HG03565 (cell line): ENCODE data around the gene SEC14L3.

ENCODE experiments used
- ATAC-seq: cut with Tn5 transposase; IDR thresholded peaks from one replicate; pipeline ENCODE4 v1.9.1; 2021; ENCODE audit warnings: mild to moderate bottlenecking, moderate library complexity; ENCODE audit not compliant: unreplicated experiment

Gene SEC14L3

DNA sequence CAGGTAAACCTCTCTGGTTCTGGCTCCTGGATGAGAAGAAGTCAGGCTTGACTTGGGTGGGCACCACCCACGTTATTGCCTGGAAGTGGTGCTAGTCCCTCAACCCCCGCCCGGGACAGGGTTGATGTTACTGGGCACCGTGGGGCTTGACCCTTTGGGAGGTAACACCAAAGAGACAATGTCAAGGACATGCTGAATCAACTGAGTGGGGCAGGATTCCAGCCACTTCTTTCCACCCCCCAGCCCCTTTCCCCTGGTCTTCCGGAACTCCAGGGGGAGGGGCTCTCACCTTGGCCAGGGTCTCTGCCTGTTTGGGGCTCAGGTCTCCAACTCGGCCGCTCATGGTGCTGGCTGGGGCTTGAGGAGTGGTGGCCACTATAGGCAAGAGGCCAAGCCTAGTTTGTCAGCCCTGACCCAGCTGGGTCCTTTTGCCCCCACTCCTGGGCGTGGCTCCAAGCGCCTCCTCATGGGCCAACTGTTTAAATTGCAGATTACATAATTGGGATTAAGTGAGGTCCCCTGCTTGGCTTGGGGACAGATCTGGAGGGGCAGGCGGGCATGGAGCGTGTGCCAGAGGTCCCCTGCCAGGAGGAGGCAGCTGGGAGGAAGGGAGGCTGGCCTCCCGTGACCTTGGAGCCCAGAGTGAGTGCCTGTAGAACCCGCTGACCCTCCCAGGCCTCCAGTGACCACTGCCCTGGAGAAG, at the start of gene SEC14L3:
Gene SEC14L3, minus strand, starts transcription at position 402 of the 703 bp plus-strand sequence. Its CDS starts 59 bp downstream, at position 343.
- no peak for ATAC-seq

DNA sequence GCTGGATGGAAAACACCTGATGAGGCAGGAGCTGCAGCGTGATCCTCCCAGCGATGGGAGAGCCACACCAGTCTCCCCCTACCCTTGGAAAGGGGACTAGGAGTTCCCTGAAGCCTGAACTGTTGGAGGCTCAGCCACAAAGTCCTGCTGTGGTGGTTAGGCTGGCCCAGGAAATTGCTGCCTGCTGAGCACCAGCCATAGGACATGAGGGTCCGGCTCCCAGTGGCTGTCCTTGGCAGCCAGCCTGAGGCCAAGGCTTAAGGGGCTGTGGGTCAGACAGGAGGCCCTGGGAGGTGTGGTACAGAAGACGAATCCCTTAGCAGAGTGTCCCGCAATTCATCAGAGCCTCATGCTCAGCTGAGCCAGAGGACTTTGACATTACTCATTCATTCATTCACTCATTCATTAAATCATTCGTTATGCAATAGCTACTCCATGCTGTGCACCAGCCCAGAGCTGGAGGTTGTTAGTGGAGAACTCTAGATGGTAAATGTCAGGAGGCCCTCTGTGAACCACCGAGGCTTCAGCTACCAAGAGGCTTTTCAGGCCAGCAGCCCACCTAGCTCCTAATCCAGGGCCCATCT, 48.1 kb upstream of the SEC14L3 start:
- ATAC-seq, result no peak

DNA sequence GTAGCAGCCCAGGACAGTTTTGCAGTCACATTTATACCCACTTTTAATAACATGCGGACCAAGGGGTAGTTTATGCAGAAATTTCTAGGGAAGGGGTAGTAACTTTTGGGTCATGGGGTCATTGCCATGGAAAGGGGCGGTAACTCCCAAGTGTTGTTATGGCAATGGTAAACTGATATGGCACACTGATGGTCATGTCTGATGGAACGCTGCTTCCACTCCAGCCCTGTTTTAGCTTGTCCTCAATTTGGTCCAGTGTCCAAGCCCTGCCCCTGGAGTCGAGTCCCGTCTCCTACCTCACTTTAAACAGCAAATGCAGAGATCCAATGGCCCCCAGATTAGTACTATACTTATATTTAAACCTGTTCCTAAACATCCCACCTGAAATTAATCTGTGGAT, 44.9 kb upstream of the SEC14L3 start:
- no peak for ATAC-seq

DNA sequence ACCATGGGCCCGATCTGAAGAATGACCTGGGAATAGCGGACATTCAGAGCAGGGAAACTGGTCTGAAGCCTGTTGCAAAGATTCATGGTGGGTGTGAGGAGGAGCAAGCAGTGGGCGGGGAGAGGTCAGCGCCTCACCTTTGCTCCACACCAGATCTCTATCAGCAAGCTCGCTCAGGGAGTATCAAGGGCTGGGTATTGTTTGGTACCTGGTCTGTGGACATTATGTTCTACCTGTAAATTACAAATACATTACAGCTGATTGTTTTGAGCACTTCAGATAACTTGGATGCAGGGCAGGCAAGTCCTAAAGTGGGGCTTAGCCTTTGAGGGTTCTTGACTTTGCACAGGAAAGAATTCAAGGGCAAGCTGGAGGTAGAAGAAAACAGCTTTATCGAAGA, 44.5 kb upstream of the SEC14L3 start:
- ATAC-seq, result no peak

DNA sequence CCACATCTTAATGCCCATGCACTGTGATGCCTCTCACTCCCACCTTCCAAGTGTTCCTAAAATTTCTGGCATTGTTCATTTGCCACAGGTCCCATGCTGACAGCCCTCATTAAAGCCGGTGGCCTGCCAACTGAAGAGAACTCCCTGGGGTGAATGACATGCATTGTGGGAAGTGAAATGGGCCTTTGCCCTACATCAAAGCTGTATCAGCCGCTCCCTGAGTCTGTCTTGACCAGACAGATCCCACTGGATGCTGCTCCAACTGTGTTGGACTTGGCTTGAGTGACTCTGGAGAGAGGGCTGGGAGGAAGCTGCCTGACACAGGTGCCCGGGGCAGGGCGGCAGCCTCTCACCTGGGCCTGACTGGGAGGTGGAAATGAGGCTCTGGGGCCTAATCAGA, 42.4 kb upstream of the SEC14L3 start:
- ATAC-seq, result no peak

DNA sequence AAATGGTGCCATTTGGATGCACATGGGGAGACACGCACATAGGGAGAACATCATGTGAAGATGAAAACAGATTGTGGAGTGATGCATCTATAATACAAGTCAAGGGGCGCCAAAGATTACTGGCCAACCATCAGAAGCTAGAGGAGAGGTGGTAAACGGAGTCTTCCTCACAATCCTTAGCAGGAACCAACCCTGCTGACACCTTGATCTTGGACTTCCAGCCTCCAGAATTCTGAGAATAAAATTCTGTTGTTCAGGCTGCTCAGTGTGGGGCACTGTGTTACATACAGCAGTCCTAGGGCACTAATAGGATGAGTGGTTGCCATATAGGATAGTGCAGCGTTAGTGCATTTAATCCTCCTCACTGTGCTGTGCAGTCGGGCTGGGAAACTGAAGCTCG, 41.6 kb upstream of the SEC14L3 start:
- ATAC-seq, result no peak

DNA sequence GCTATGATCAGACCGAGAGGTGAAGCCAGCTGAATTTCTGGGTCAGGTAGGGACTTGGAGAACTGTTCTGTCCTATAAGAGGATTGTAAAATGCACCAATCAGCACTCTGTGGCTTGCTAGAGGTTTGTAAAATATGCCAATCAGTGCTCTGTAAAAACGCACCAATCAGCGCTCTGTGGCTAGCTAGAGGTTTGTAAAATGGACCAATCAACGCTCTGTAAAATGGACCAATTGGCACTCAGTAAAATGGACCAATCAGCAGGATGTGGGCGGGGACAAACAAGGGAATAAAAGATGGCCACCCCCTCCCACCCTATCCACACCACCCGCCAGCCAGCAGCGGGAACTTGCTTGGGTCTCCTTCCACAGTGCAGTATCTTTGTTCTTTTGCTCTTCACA, 40.1 kb upstream of the SEC14L3 start:
- ATAC-seq, result no peak

DNA sequence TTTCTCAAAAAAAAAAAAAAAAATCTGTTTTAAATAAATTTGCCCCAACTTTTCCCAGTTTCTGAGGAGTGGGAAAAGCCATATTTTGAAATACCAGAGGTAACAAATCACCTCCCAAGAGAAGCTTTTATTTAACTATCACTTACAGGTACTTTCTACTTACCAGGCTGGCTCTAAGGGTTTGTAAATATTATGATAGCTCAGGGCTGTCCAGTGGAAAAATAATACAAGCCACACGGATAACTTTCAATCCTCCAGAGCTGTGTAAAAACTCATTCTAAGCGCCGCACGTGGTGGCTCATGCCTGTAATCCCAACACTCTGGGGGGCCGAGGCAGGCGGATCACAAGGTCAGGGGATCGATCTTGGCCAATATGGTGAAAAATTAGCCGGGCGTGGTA, 39.3 kb upstream of the SEC14L3 start:
- ATAC-seq, result no peak

DNA sequence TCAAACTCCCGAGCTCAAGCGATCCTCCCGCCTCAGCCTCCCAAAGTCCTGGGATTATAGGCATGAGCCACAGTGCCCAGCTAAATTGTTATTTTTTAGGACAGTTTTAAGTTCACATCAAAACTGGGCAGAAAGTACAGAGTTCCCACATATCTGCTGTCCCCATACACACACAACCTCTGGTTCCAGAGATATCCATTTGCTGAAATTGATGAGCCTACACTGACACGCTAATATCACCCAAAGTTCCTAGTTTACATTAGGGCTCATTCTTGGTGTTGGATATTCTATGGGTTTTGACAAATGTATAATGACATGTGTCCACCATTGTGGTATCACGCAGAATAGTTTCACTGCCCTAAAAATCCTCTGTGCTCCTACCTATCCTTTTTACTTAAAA, 36.4 kb upstream of the SEC14L3 start:
- ATAC-seq, result no peak

DNA sequence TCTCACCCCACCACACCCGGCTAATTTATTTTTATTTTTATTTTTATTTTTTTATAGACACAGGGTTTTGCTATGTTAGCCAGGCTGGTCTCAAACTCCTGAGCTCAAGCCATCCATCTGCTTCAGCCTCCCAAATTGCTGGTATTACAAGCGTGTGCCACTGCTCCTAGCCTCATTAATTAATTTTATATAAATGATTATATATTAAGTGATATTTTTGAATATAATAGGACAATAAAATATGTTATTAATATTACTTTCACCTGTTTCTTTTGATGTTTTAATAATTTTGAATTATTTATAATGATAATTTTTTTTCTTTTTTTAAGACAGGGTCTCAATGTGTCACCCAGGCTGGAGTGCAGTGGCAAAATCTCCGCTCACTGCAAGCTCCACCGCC, 35.9 kb upstream of the SEC14L3 start:
- ATAC-seq, result no peak

DNA sequence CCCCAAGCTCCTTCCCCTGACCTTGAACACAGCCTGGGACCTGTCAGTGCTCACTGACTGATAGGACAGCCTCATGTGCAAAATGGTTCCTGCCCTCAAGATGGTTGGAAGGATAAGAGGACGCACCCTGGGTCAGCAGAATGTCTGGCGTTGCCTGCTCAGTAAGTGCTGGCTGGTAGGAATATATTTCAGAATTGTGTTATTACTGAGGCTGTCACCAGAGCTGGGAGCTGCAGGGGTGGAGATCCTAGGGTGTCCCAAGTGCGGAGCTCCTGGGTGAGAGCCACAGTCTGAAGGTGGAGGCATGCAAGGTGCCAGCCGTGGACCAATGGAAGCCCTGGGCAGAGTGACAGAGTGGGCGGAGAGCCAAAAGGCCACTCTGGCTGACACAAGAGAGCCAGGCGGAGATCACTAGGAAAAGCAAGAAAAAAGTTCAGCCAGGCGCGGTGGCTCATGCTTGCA, 34.7 kb upstream of the SEC14L3 start:
- no peak for ATAC-seq

DNA sequence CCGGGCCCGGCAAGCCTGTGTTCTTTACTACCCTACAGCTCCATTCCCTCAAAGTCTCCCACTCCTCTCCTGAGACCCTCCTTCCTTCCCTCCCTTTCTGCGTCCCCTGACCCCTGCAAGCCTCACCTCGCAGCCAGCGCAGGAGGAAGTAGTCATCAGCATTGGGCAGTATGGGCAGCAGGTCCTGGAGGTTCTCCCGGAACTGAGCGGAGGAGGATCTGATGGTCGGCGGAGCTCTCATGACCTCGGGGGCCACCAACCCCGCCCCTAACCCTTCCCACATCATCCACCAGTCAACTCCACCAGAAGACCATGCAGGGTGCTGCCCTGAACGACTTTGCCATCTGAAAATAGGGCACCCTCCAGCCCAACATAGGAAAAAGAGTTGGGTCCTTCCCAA, 31.7 kb upstream of the SEC14L3 start:
- ATAC-seq, result no peak

DNA sequence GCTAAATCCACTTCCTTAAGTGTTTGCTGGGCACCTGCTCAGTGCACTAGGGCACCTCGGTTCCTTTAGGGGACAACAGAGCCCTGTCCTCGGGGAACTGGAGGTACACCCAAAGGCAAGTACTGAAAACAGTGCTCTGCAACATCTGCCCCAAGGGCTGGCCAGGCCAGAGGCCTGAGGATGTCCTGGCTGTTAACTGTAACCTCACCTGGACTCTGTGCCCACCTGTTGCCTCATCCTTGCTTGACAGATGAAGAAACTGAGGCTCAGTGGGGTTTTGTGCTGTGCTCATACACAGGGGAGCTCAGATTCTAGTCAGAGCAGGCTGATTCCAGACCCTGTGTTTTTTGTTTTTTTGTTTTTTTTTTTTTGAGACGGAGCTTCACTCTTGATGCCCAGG, 31.1 kb upstream of the SEC14L3 start:
- ATAC-seq, result no peak

DNA sequence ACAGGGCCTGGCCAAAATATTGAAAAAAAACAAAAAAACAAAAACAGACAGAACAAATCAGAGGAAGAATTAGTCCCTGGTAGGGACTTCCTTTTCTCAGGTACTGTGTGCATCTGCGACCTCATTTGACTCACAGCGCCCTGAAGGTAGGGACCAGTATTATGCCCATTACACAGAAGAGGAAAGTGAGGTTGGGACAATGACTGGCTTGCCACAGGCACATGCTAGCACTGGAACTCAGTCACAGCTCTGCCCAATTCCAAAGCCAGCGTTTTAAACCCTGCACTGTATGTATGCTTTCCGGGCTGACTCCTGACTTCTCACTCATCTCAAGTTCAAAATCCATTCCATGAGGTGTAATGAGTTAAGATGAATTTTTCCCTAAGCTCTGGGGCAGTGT, 30.3 kb upstream of the SEC14L3 start:
- ATAC-seq, result no peak

DNA sequence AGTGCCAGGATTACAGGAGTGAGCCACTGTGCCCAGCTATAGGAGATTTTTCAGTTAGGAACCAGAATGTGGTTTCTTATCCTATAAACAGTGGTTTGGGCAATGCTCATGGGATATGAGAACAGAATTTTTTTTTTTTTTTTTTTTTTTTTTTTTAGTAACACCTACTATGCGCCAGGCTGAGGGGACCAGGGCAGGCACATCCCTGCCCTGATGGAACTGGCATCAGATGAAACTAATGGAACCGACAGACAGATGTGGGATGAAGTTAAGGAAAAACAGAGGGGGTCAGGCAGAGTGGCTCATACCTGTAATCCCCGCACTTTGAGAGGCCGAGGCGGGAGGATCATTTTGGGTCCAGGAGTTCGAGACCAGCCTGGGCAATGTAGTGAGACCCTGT, 28.8 kb upstream of the SEC14L3 start:
- ATAC-seq, result no peak

DNA sequence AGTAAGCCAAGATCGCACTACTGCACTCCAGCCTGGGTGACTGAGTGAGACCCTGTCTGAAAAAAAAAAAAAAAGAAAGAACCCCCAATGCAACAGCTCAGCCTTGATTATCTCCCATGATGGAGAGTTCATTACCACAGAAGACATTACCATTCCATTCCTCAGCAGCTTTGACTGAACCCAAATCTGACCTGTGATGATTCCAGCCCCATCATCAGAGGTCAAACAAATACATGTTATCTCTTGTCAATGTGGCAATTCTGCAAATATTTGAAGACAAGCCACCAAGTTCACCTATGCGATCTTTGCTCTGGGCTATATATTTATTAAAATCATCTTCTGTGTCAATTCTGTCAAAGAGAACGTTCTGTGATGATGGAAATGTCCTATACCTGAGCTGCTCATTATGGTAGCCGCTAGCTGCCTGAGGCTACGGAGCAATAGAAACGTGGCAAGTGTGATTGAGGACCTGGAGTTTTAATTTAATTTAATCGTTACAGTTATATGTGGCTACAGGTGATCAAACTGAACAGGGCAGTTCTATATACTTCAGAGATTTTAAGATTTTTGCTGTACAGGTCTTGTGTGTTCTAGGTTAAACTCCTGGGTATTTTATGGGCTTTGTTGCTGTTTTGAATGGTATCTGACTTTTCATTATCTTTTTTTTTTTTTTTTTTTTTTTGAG, 25.8 kb upstream of the SEC14L3 start:
- ATAC-seq, result no peak

DNA sequence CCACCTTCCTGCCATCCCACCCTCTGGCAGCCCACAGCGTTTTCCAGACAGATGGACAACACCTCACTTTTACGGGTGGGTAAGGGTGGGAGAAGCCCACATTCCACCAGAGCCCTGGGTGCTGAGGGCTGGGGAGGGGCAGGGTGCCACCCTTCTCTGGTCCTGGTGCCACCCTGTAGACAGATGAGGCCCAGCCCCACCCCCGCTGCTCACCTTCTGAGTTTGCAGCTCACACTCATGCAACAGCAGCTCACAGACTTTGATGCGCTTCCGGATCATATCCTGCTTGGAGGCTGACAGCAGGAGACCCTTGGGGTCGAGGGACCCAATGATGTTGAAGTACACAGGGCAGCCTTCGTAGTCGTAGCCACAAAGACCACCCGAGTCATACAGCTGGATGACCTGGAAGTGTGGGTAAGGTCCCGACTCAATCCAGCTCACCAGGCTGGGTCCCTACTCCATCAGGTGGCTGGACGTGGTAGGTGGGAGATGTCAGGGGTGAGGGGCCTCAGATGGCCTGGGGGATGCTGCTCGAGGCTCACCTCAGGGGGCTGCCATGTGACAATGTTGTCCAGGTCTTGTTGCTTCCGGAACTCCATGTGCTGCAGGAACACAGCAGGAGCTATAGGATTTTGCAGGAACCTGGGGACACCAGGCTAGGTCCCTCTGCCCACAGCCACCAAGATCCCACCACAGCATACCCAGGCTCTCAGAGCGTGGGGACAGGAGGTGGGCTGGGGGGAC, 23.4 kb upstream of the SEC14L3 start:
- ATAC-seq, result no peak

DNA sequence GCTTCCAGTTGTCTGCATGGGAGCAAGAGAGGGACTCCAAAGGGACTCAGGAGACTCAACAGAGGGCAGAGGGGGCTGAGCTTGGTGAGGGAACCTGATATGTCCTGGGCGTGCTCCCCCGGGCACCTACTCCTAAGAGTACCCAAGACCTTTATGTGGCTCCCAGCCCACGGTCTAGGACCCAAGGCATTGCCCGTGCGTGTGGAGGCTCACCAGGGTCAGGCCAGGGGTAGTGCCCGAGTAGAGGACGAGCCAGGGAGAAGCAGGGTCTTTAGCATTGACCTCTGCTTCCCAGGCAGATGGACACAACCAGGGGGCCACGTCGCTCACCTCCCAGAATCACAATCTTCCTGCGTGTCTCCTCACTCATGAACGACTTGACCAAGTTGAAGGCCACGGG, 20.3 kb upstream of the SEC14L3 start:
- ATAC-seq, result no peak

DNA sequence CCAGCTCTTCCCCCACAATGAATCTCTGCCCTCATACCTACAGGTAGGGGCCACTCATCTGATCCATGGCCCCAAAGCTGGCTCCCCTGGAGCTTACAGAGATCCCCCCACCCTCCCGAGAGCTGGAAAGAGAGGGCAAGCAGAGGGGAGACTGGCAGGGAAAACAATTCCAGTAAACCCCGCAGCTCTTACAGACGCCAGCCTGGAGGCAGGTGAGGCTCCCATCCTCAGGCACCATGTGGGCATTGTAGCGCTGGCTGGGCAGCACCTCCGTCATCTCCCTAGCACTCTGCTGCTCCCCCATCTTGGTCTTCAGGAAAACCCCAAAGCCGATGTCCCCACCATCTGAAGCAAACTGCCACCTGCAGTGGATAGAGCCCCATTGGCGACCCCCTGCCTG, 19.6 kb upstream of the SEC14L3 start:
- ATAC-seq, result no peak

DNA sequence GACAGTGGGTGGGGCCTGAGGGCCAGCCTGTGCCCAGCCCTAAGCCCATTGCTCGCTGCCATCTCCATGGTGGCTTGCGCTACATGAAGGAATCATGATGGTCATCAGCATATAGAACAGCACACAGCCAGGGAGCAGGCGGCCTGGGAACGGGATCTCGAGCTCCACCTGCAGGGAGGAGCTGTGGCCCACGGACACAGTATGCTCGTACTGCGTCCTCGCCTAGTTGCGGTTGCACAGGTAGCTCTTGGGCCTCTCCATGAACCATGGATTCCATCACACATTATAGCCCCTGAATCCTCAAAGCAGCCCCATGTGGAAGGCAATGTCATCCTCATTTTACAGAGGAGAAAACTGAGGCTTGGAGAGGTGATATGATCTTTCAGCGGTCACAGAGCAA, 18.6 kb upstream of the SEC14L3 start:
- ATAC-seq, result no peak

DNA sequence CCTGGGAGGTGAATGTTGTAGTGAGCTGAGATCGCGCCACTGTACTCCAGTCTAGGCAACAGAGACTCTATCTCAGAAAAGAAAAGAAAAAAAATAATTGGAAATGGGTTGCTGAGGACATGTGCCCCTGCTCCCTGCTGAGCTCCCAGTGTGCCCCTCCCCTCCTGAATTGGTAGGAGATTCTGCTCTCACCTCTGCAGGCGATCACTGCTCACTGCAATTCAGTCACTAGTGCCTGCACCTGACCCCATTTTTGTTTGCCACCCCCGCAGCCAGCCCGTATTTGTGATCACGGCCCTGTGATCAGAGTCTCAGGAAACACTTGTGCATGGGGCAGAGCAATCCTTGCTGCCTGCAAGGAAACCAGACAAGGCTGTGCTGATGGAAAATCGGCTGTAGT, 16.3 kb upstream of the SEC14L3 start:
- ATAC-seq, result no peak

DNA sequence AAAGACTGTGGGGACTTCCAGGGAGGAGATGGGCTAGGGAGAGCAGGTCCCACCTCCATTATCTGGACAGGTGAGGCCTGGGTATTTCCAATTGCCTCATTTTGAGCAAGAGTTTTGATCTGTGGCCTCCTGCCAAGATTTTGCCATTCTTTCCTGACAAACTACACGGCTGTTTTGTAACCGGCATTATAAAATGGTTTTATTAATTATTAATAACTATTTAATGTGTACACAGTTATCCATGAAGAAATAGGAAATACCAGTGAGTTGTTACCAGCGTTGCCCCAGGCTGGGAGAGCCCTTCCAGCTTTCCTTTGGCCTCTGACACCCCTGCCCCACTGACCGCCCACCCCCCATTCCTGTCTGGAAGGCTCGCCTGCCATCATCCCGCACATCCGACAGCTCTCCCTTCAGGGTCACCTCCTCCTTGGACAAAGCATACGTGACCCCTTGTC, 14.9 kb upstream of the SEC14L3 start:
- ATAC-seq, result no peak
